MM.1S (cell line): ENCODE measurements around the gene ZNF354B.
"Not testable (repeated sequence)": the region's sequence is repeated elsewhere in the genome, so short reads cannot be mapped to it uniquely, and the experiment has no call there.

Experiments used
- DNase-seq: peaks from one replicate; pipeline ENCODE4 v3.0.0-alpha.2; 2015
- H2AFZ ChIP-seq: fragments of 300-600 bp; sonication (generic); 2 replicates; pipeline ENCODE4 v1.6.0; 2016; ENCODE audit warnings: antibody characterized with exemption, low read length
- H3F3A ChIP-seq: fragments of 300-600 bp; sonication (generic); 2 replicates; pipeline ENCODE4 v1.6.1; 2016; ENCODE audit warnings: mild to moderate bottlenecking, antibody characterized with exemption, low read length, moderate library complexity, mixed read lengths; ENCODE audit not compliant: insufficient read depth
- H3K27ac ChIP-seq: fragments of 300-600 bp; sonication (generic); 2 replicates; pipeline ENCODE4 v1.5.1; 2016; ENCODE audit warnings: mild to moderate bottlenecking, low read length
- H3K27me3 ChIP-seq: fragments of 300-600 bp; sonication (generic); replicated peaks from 2 replicates; pipeline ENCODE4 v1.6.0; 2016; ENCODE audit warnings: low read length; ENCODE audit not compliant: insufficient read depth
- H3K36me3 ChIP-seq: fragments of 300-600 bp; sonication (generic); replicated peaks from 2 replicates; pipeline ENCODE4 v1.6.1; 2016; ENCODE audit warnings: mild to moderate bottlenecking, low read length, mixed read lengths; ENCODE audit not compliant: insufficient read depth
- H3K4me1 ChIP-seq: fragments of 300-600 bp; sonication (generic); 2 replicates; pipeline ENCODE4 v1.6.1; 2016; ENCODE audit warnings: low read length, mixed read lengths
- H3K4me2 ChIP-seq: fragments of 300-600 bp; sonication (generic); 2 replicates; pipeline ENCODE4 v1.6.0; 2016; ENCODE audit warnings: low read depth, low read length
- H3K4me3 ChIP-seq: fragments of 300-600 bp; sonication (generic); 2 replicates; pipeline ENCODE4 v1.5.1; 2016; ENCODE audit warnings: low read length, mixed read lengths
- H3K79me2 ChIP-seq: fragments of 300-600 bp; sonication (generic); 2 replicates; pipeline ENCODE4 v1.6.1; 2016; ENCODE audit warnings: mixed run types, low read length, mixed read lengths
- H3K9ac ChIP-seq: fragments of 300-600 bp; sonication (generic); 2 replicates; pipeline ENCODE4 v1.6.1; 2016; ENCODE audit warnings: low read length, mixed read lengths
- H3K9me2 ChIP-seq: fragments of 300-600 bp; sonication (generic); replicated peaks from 2 replicates; pipeline ENCODE4 v1.6.1; 2016; ENCODE audit warnings: mild to moderate bottlenecking, low read length, mixed read lengths; ENCODE audit not compliant: insufficient read depth
- H3K9me3 ChIP-seq: fragments of 300-600 bp; sonication (generic); replicated peaks from 2 replicates; pipeline ENCODE4 v1.6.1; 2016; ENCODE audit warnings: mild to moderate bottlenecking, low read length, mixed read lengths; ENCODE audit not compliant: insufficient read depth
- H4K20me1 ChIP-seq: fragments of 300-600 bp; sonication (generic); 2 replicates; pipeline ENCODE4 v1.6.1; 2016; ENCODE audit warnings: mild to moderate bottlenecking, low read length, moderate library complexity, mixed read lengths; ENCODE audit not compliant: insufficient read depth
- CTCF ChIP-seq: fragments of 300-600 bp; sonication (generic); IDR thresholded peaks from 2 replicates; pipeline ENCODE4 v1.5.1; 2016; ENCODE audit warnings: antibody characterized with exemption, low read length, mixed read lengths
- EZH2 ChIP-seq: fragments of 300-600 bp; sonication (generic); optimal IDR thresholded peaks from 2 replicates; pipeline ENCODE3; 2017; ENCODE audit warnings: low read depth, mild to moderate bottlenecking, antibody characterized with exemption, low read length, mixed read lengths
- EZH2phosphoT487 ChIP-seq: fragments of 300-600 bp; sonication (generic); IDR thresholded peaks from 2 replicates; pipeline ENCODE4 v1.6.1; 2018; ENCODE audit warnings: antibody characterized with exemption, low read length

The ZNF354B gene

GRCh38 chr5:178836628-178837027 is 23.1 kb upstream of the ZNF354B start:
- H3K9me2 ChIP-seq = no peaks in the 10 kb centered on the region
- no peak overlapping the region for H3K4me3 ChIP-seq
- no peak overlapping the region for H2AFZ ChIP-seq
- H3K27me3 ChIP-seq = no peaks in the 10 kb centered on the region; the same call in 1 of the 2 replicates
- no peaks in the 10 kb centered on the region for H3F3A ChIP-seq
- H3K4me1 ChIP-seq = no peaks in the 10 kb centered on the region
- no peaks in the 10 kb centered on the region for H3K36me3 ChIP-seq
- no peak overlapping the region for H3K9ac ChIP-seq
- H3K9me3 ChIP-seq = no peaks in the 10 kb centered on the region
- TF ChIP-seq EZH2phosphoT487 = no peak
- TF ChIP-seq CTCF = no peak
- no peak for TF ChIP-seq EZH2
- H3K79me2 ChIP-seq = no peaks in the 10 kb centered on the region
- H3K4me2 ChIP-seq = no peak overlapping the region
- H3K27ac ChIP-seq = no peak overlapping the region
- no peak for DNase-seq
- no peaks in the 10 kb centered on the region for H4K20me1 ChIP-seq

DNA sequence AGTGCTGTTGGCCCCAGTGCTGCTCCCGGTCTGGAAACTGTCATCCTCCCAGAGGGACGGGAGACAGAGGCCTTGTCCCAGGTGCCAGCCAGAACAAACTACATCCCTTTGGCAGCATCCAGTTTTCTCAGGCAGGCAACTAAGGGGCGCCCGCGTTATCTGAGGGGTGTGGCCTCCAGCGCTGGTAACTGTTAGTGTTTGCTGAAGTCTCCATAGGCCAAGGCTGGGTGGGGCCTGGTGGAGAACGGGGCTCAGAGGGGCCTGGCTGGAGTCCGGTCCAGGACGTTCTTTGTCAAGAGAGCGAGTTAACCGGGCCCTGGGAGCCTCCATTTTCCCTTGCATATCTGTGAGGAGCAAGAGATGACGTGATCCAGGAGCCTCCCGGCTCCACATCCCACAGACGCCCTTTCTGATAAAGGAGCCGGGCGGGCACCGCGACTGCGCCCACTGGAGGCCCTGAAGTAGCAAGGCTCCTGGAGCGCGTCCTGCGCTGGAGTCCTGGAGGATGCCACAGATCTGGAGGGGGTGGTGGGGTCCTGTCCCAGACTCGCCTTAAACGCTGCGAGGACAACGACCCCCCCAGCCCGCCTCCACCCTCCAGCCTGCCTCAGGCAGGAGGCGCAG is 20.9 kb upstream of the ZNF354B start:
- not testable (repeated sequence) for H3K9me2 ChIP-seq, DNase-seq, H3K27ac ChIP-seq, H3K4me2 ChIP-seq, H3K9ac ChIP-seq, H3K9me3 ChIP-seq, H2AFZ ChIP-seq, H3F3A ChIP-seq, H3K4me3 ChIP-seq, H4K20me1 ChIP-seq, H3K36me3 ChIP-seq, H3K79me2 ChIP-seq, H3K27me3 ChIP-seq, H3K4me1 ChIP-seq

DNA sequence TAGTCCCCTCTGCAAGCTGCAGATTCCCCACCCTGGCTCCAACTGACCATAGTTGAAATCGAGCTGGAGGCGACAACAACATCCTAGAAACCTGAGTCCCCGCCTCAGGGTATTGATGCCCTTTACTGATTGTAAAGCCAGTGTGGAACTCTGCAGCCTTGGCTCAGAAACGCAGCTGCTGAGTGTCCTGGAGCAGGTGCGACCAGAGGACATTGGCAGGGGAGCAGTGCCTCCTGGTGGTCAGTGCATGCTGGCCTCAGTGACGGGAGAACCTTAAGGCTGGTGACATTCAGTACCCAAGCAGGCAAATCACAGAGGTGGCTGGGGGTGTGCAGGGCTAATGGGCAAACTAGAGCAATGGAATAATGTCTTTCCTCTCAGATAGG is 20.4 kb upstream of the ZNF354B start:
- no peak for DNase-seq
- peak; percentile 42 for TF ChIP-seq CTCF
- TF ChIP-seq EZH2phosphoT487 = no peak
- no peak overlapping the region for H2AFZ ChIP-seq

GRCh38 chr5:178840399-178840798 is 19.4 kb upstream of the ZNF354B start:
- not testable (repeated sequence) for H2AFZ ChIP-seq, H4K20me1 ChIP-seq, H3K4me2 ChIP-seq, H3F3A ChIP-seq, H3K36me3 ChIP-seq, H3K9me3 ChIP-seq, H3K27ac ChIP-seq, H3K4me3 ChIP-seq, H3K27me3 ChIP-seq, DNase-seq, H3K9ac ChIP-seq, H3K4me1 ChIP-seq, H3K79me2 ChIP-seq, H3K9me2 ChIP-seq

More for the DNA sequence above, 20.4 kb upstream of the ZNF354B start:
- no peaks in the 10 kb centered on the region for H3K9me2 ChIP-seq
- H3K27me3 ChIP-seq = no peaks in the 10 kb centered on the region; the same call in 1 of the 2 replicates
- H3K79me2 ChIP-seq = no peaks in the 10 kb centered on the region
- no peaks in the 10 kb centered on the region for H3K36me3 ChIP-seq
- H3K4me2 ChIP-seq = no peak overlapping the region
- no peak overlapping the region for H3K27ac ChIP-seq
- no peaks in the 10 kb centered on the region for H3K4me1 ChIP-seq
- H3K4me3 ChIP-seq = no peak overlapping the region
- no peaks in the 10 kb centered on the region for H3K9me3 ChIP-seq
- H3K9ac ChIP-seq = no peak overlapping the region
- no peaks in the 10 kb centered on the region for H3F3A ChIP-seq
- H4K20me1 ChIP-seq = no peaks in the 10 kb centered on the region
